ENCODE results near the gene FOXN3. TPM values are rescaled to one million over a fixed set of nuclear protein-coding genes. Genes with fewer than 3 reads are reported as not detected.

Gene FOXN3
- total and polyA plus RNA-seq, 2 donors (not counting 3 experiments of a cell fraction or from before 2014, with no cell fraction given): 16.9 to 41.8 TPM

- Histone ChIP-seq H3K4me1 (ENCODE audit: control insufficient read depth, extremely low read depth, insufficient read depth, low read length) (no peaks in the 10 kb centered on the region), H3K27me3 (ENCODE audit: control insufficient read depth in 2 of 2, insufficient read depth in 2 of 2, low read length in 2 of 2) (no peaks in the 10 kb centered on the region), H3K79me2 (ENCODE audit: control insufficient read depth, insufficient read depth, low read length) (peaks cover 2% of the 10 kb centered on the region), H3K27ac (ENCODE audit: insufficient read depth, low read depth, low read length) (no peak overlapping the region), H3K36me3 (ENCODE audit: control insufficient read depth in 2 of 2, extremely low read depth in 1 of 2, insufficient read depth in 2 of 2, low read length in 2 of 2) (no peaks in the 10 kb centered on the region), H3K9ac (replicated peaks; ENCODE audit: extremely low read depth, insufficient read depth, low read length) (no peak overlapping the region), H3K4me2 (ENCODE audit: insufficient read depth, low read length) (no peak overlapping the region), H3K4me3 (replicated peaks in 1 of 3; ENCODE audit: insufficient read depth in 1 of 3, low read depth in 1 of 3, low read length in 3 of 3) (no peak overlapping the region), H4K20me1 (replicated peaks; ENCODE audit: control insufficient read depth, extremely low read depth, insufficient read depth, low read length) (no peaks in the 10 kb centered on the region), H2AFZ (ENCODE audit: low read depth, low read length) (no peak overlapping the region), H3K9me1 (replicated peaks; ENCODE audit: control insufficient read depth, extremely low read depth, insufficient read depth, low read length) (no peaks in the 10 kb centered on the region), H3K9me3 (replicated peaks; ENCODE audit: control insufficient read depth, insufficient read depth, low read length) (no peaks in the 10 kb centered on the region)
- no peak for DNase-seq (ENCODE audit: low read depth, low spot score)
- no peak for FAIRE-seq
- dilution Hi-C loops (cut with MboI; ENCODE audit: extremely low pct_ligation_motif_present, low sequenced_read_pairs) (no loop called here), intact Hi-C loops (cut with micrococcal nuclease) (no loop called here)
- no TSS peak for BruUV-seq (replicated peaks)
- POLR2A ChIA-PET: no interaction called here
- TF ChIP-seq POLR2A (IDR thresholded peaks at IDR 0.05; ENCODE audit: low read depth, low read length): no peak
- no peak for TF ChIP-seq MAX (IDR thresholded peaks at IDR 0.05; ENCODE audit: insufficient read depth, insufficient read length)
- no peak for TF ChIP-seq FOS (IDR thresholded peaks at IDR 0.05; ENCODE audit: borderline replicate concordance, insufficient read depth, low read length)
- CTCF ChIA-PET: no interaction called here
These were observed 15.8 kb downstream of the FOXN3 start for GRCh38 chr14:89401241-89401640.

- ChIA-PET POLR2A (no interaction called here), CTCF (no interaction called here)
- no peak for DNase-seq (ENCODE audit: low read depth, low spot score)
- intact Hi-C loops (cut with micrococcal nuclease): no loop called here
- BruUV-seq (replicated peaks): no TSS peak
- Histone ChIP-seq H3K9me1 (replicated peaks; ENCODE audit: control insufficient read depth, extremely low read depth, insufficient read depth, low read length) (no peaks in the 10 kb centered on the region), H3K27ac (ENCODE audit: insufficient read depth, low read depth, low read length) (no peak overlapping the region), H2AFZ (ENCODE audit: low read depth, low read length) (no peak overlapping the region), H3K4me1 (ENCODE audit: control insufficient read depth, extremely low read depth, insufficient read depth, low read length) (no peaks in the 10 kb centered on the region), H3K4me3 (replicated peaks in 1 of 3; ENCODE audit: insufficient read depth in 1 of 3, low read depth in 1 of 3, low read length in 3 of 3) (no peak overlapping the region), H3K36me3 (ENCODE audit: control insufficient read depth in 2 of 2, extremely low read depth in 1 of 2, insufficient read depth in 2 of 2, low read length in 2 of 2) (no peaks in the 10 kb centered on the region), H3K9me3 (replicated peaks; ENCODE audit: control insufficient read depth, insufficient read depth, low read length) (no peaks in the 10 kb centered on the region), H3K27me3 (ENCODE audit: control insufficient read depth in 2 of 2, insufficient read depth in 2 of 2, low read length in 2 of 2) (no peaks in the 10 kb centered on the region), H3K9ac (replicated peaks; ENCODE audit: extremely low read depth, insufficient read depth, low read length) (no peak overlapping the region), H3K79me2 (ENCODE audit: control insufficient read depth, insufficient read depth, low read length) (peaks cover 1% of the 10 kb centered on the region), H4K20me1 (replicated peaks; ENCODE audit: control insufficient read depth, extremely low read depth, insufficient read depth, low read length) (no peaks in the 10 kb centered on the region), H3K4me2 (ENCODE audit: insufficient read depth, low read length) (no peak overlapping the region)
- dilution Hi-C loops (cut with MboI; ENCODE audit: extremely low pct_ligation_motif_present, low sequenced_read_pairs): no loop called here
- TF ChIP-seq JUN (IDR thresholded peaks at IDR 0.05; ENCODE audit: borderline replicate concordance, insufficient read depth, insufficient read length, low read depth) (no peak), CTCF (IDR thresholded peaks at IDR 0.05; ENCODE audit: extremely low read depth in 1 of 2, insufficient read depth in 1 of 2, low read depth in 1 of 2, low read length in 2 of 2) (no peak), GATA2 (IDR thresholded peaks at IDR 0.05; ENCODE audit: insufficient read depth, insufficient read length, low read depth, low read length) (no peak), POLR2A (IDR thresholded peaks at IDR 0.05; ENCODE audit: low read depth, low read length) (no peak), EZH2 (IDR thresholded peaks at IDR 0.05; ENCODE audit: borderline replicate concordance, low read depth, low read length, severe bottlenecking) (no peak), POLR2AphosphoS5 (IDR thresholded peaks at IDR 0.05; ENCODE audit: insufficient read depth, low read depth, low read length) (no peak), MYC (IDR thresholded peaks at IDR 0.05; ENCODE audit: low read depth, low read length) (no peak), FOS (IDR thresholded peaks at IDR 0.05; ENCODE audit: borderline replicate concordance, insufficient read depth, low read length) (no peak), MAX (IDR thresholded peaks at IDR 0.05; ENCODE audit: insufficient read depth, insufficient read length) (no peak)
- no peak for FAIRE-seq
These were observed 16.5 kb downstream of the FOXN3 start for GRCh38 chr14:89400529-89400928.
